Measurements from ENCODE around the gene ARCN1.

Gene ARCN1

GRCh38 chr11:118572061-118572980 is at the start of gene ARCN1:
Gene ARCN1, plus strand, starts transcription at chr11:118572409. Its CDS starts 139 bp downstream, at chr11:118572548.
- peak; percentile 80 for DNase-seq

GRCh38 chr11:118522571-118523072 is 49.6 kb upstream of the ARCN1 start:
- no peak for DNase-seq

GRCh38 chr11:118524356-118524755 is 47.9 kb upstream of the ARCN1 start:
- no peak for DNase-seq

- DNase-seq = no peak
Measured at GRCh38 chr11:118524757-118525470, 47.3 kb upstream of the ARCN1 start.

- DNase-seq = no peak
Measured at GRCh38 chr11:118526688-118527087, 45.5 kb upstream of the ARCN1 start.

GRCh38 chr11:118527109-118527508 is 45.1 kb upstream of the ARCN1 start, which contains the start of gene TTC36:
Gene TTC36, plus strand, starts transcription at chr11:118527474. Its CDS starts 21 bp downstream, at chr11:118527495.
- DNase-seq = no peak

- no peak for DNase-seq
Measured at GRCh38 chr11:118528511-118528910, 43.7 kb upstream of the ARCN1 start.

GRCh38 chr11:118529584-118530175 is 42.5 kb upstream of the ARCN1 start:
- no peak for DNase-seq

- no peak for DNase-seq
Measured at GRCh38 chr11:118530180-118530682, 42.0 kb upstream of the ARCN1 start.

- DNase-seq = peak; percentile 76
Measured at GRCh38 chr11:118530683-118531596, 41.3 kb upstream of the ARCN1 start, which contains the start of gene TMEM25. Gene TMEM25, plus strand, starts transcription at chr11:118531192. Its CDS starts 610 bp downstream, at chr11:118531802.

GRCh38 chr11:118531597-118532084 is 40.6 kb upstream of the ARCN1 start:
- no peak for DNase-seq

GRCh38 chr11:118532091-118532490 is 40.1 kb upstream of the ARCN1 start:
- no peak for DNase-seq

- no peak for DNase-seq
Measured at GRCh38 chr11:118532852-118533768, 39.1 kb upstream of the ARCN1 start.

GRCh38 chr11:118533769-118534729 is 38.2 kb upstream of the ARCN1 start:
- DNase-seq = no peak

GRCh38 chr11:118535261-118535660 is 36.9 kb upstream of the ARCN1 start:
- no peak for DNase-seq

GRCh38 chr11:118536726-118537125 is 35.5 kb upstream of the ARCN1 start:
- no peak for DNase-seq

- DNase-seq = no peak
Measured at GRCh38 chr11:118537409-118537980, 34.7 kb upstream of the ARCN1 start.

GRCh38 chr11:118544010-118544646 is 28.1 kb upstream of the ARCN1 start:
- DNase-seq = no peak

Data from stimulated activated CD4-positive, alpha-beta T cell treated with anti-CD3 and anti-CD28 coated beads, Interleukin-1b, Interleukin-23, amount 100 ng/mL, for 48 hours (primary cell).